ENCODE results near the gene XRN1. TPM values are rescaled to one million over a fixed set of nuclear protein-coding genes. Genes with fewer than 3 reads are reported as not detected.

XRN1 gene
- total and polyA plus RNA-seq, 2 donors (not counting 1 experiment from before 2014, with no cell fraction given): 19.9 to 55.7 TPM

DNA sequence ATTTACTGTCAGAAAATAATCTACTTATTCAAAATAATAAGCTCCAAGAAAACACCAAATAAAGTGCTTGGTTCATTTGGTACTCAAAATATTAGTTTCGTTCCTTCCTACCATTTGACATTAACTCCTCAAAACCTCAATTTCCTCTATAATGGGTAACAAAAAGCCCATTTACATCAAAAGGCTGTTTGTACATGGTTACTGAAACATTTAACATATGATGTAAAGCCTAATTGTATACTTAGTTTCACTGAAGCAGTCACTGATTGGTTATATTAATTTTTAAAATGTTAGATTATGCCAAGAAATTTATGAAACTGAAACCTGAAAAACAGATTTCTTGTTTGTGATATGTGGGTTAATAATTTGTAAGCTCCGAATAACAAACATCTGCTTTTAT lies 14.7 kb downstream of the XRN1 start:
- Histone ChIP-seq H3K4me3 (replicated peaks in 1 of 4; ENCODE audit: control extremely low read depth in 1 of 4, insufficient read depth in 1 of 4, low read depth in 3 of 4, low read length in 4 of 4) (no peak overlapping the region), H3K4me1 (ENCODE audit: control insufficient read depth, extremely low read depth, insufficient read depth, low read length) (no peaks in the 10 kb centered on the region), H3K79me2 (ENCODE audit: control insufficient read depth, insufficient read depth, low read length) (peaks cover 10% of the 10 kb centered on the region), H3K27ac (ENCODE audit: insufficient read depth, low read length) (no peak overlapping the region), H4K20me1 (ENCODE audit: control insufficient read depth, extremely low read depth, insufficient read depth, low read length) (no peaks in the 10 kb centered on the region), H3K9ac (ENCODE audit: insufficient read depth, low read length) (no peak overlapping the region), H3K4me2 (ENCODE audit: extremely low read depth, insufficient read depth, low read length) (no peak overlapping the region), H3K9me3 (ENCODE audit: control insufficient read depth, insufficient read depth, low read depth, low read length) (no peaks in the 10 kb centered on the region), H3K27me3 (ENCODE audit: control insufficient read depth, insufficient read depth, low read length) (no peaks in the 10 kb centered on the region), H2AFZ (ENCODE audit: low read length) (no peak overlapping the region), H3K36me3 (ENCODE audit: control insufficient read depth, insufficient read depth, low read length) (no peaks in the 10 kb centered on the region)
- no peak for DNase-seq (ENCODE audit: low read depth in 2 of 2)
- no peak for TF ChIP-seq EZH2 (IDR thresholded peaks at IDR 0.05; ENCODE audit: low read length, missing control alignments)
- TF ChIP-seq, protein P1, sequence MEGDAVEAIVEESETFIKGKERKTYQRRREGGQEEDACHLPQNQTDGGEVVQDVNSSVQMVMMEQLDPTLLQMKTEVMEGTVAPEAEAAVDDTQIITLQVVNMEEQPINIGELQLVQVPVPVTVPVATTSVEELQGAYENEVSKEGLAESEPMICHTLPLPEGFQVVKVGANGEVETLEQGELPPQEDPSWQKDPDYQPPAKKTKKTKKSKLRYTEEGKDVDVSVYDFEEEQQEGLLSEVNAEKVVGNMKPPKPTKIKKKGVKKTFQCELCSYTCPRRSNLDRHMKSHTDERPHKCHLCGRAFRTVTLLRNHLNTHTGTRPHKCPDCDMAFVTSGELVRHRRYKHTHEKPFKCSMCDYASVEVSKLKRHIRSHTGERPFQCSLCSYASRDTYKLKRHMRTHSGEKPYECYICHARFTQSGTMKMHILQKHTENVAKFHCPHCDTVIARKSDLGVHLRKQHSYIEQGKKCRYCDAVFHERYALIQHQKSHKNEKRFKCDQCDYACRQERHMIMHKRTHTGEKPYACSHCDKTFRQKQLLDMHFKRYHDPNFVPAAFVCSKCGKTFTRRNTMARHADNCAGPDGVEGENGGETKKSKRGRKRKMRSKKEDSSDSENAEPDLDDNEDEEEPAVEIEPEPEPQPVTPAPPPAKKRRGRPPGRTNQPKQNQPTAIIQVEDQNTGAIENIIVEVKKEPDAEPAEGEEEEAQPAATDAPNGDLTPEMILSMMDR (conservative IDR thresholded peaks at IDR 0.05 in 1 of 2, IDR thresholded peaks at IDR 0.05 in 1 of 2; ENCODE audit: low read depth in 1 of 2, low read length in 2 of 2): no peak

DNA sequence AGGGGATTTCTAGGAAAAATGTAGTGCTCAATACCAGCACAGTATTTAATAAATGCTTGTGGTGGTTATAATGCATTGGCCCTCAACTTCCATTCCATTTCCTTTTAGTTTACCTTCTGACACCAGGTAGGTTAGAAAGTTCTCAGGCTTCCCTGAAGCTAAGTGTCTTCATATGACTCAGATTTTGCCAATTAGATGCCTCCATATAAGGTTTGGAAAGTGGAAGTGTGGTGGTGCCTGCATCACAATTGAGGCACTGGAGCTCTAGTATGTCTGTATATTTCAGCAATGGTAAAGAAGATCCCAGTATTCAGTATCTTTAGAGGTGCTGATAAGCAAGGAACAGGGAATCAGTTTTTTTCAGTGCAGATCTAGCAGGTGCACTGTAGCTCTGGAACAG lies 18.3 kb downstream of the XRN1 start:
- DNase-seq (ENCODE audit: low read depth in 2 of 2): no peak
- H2AFZ ChIP-seq (ENCODE audit: low read length): no peak overlapping the region

DNA sequence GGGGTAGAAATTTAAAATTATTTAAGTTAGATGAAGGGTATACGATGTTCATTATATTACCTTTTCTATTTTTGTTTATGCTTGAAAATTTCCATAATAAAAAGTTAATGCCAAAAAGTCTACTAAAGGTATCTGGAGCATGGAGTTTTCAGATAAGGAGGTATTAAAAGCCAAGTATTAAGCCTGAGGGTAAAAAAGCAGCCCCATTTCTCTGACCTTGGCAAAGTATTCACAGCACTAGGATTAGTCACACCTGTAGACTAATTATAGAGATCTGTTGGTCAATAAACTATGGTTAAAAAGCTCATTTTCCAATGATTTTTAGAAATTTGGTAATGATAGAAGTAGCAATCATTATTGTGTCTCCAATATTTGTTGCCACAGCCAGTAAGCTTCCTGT lies 23.1 kb downstream of the XRN1 start:
- no peaks in the 10 kb centered on the region for H3K36me3 ChIP-seq (ENCODE audit: control insufficient read depth, insufficient read depth, low read length)
- H3K79me2 ChIP-seq (ENCODE audit: control insufficient read depth, insufficient read depth, low read length): no peaks in the 10 kb centered on the region
- no peak overlapping the region for H3K27ac ChIP-seq (ENCODE audit: insufficient read depth, low read length)
- no peak overlapping the region for H3K4me2 ChIP-seq (ENCODE audit: extremely low read depth, insufficient read depth, low read length)
- H3K27me3 ChIP-seq (ENCODE audit: control insufficient read depth, insufficient read depth, low read length): no peaks in the 10 kb centered on the region
- H3K9me3 ChIP-seq (ENCODE audit: control insufficient read depth, insufficient read depth, low read depth, low read length): no peaks in the 10 kb centered on the region
- no peaks in the 10 kb centered on the region for H4K20me1 ChIP-seq (ENCODE audit: control insufficient read depth, extremely low read depth, insufficient read depth, low read length)
- no peaks in the 10 kb centered on the region for H3K4me1 ChIP-seq (ENCODE audit: control insufficient read depth, extremely low read depth, insufficient read depth, low read length)
- TF ChIP-seq, protein P1 (conservative IDR thresholded peaks at IDR 0.05 in 1 of 2, IDR thresholded peaks at IDR 0.05 in 1 of 2; ENCODE audit: low read depth in 1 of 2, low read length in 2 of 2): no peak
- no peak for TF ChIP-seq EZH2 (IDR thresholded peaks at IDR 0.05; ENCODE audit: low read length, missing control alignments)
- H2AFZ ChIP-seq (ENCODE audit: low read length): no peak overlapping the region
- H3K9ac ChIP-seq (ENCODE audit: insufficient read depth, low read length): no peak overlapping the region
- no peak for DNase-seq (ENCODE audit: low read depth in 2 of 2)
- no peak overlapping the region for H3K4me3 ChIP-seq (replicated peaks in 1 of 4; ENCODE audit: control extremely low read depth in 1 of 4, insufficient read depth in 1 of 4, low read depth in 3 of 4, low read length in 4 of 4)

More for the DNA sequence above, 18.3 kb downstream of the XRN1 start:
- H3K4me1 ChIP-seq (ENCODE audit: control insufficient read depth, extremely low read depth, insufficient read depth, low read length): no peaks in the 10 kb centered on the region
- H3K27ac ChIP-seq (ENCODE audit: insufficient read depth, low read length): no peak overlapping the region
- TF ChIP-seq EZH2 (IDR thresholded peaks at IDR 0.05; ENCODE audit: low read length, missing control alignments): no peak
- TF ChIP-seq, protein P1 (conservative IDR thresholded peaks at IDR 0.05 in 1 of 2, IDR thresholded peaks at IDR 0.05 in 1 of 2; ENCODE audit: low read depth in 1 of 2, low read length in 2 of 2): no peak
- no peak overlapping the region for H3K4me3 ChIP-seq (replicated peaks in 1 of 4; ENCODE audit: control extremely low read depth in 1 of 4, insufficient read depth in 1 of 4, low read depth in 3 of 4, low read length in 4 of 4)
- H3K4me2 ChIP-seq (ENCODE audit: extremely low read depth, insufficient read depth, low read length): no peak overlapping the region
- H4K20me1 ChIP-seq (ENCODE audit: control insufficient read depth, extremely low read depth, insufficient read depth, low read length): no peaks in the 10 kb centered on the region
- H3K9me3 ChIP-seq (ENCODE audit: control insufficient read depth, insufficient read depth, low read depth, low read length): no peaks in the 10 kb centered on the region
- no peak overlapping the region for H3K9ac ChIP-seq (ENCODE audit: insufficient read depth, low read length)
- H3K79me2 ChIP-seq (ENCODE audit: control insufficient read depth, insufficient read depth, low read length): no peaks in the 10 kb centered on the region
- H3K27me3 ChIP-seq (ENCODE audit: control insufficient read depth, insufficient read depth, low read length): no peaks in the 10 kb centered on the region
- H3K36me3 ChIP-seq (ENCODE audit: control insufficient read depth, insufficient read depth, low read length): no peaks in the 10 kb centered on the region
